ENCODE results near the gene RPS19BP1.

The RPS19BP1 gene

GRCh38 chr22:39488563-39489083, 43.9 kb downstream of the RPS19BP1 start:
- DNase-seq = no peak

DNA sequence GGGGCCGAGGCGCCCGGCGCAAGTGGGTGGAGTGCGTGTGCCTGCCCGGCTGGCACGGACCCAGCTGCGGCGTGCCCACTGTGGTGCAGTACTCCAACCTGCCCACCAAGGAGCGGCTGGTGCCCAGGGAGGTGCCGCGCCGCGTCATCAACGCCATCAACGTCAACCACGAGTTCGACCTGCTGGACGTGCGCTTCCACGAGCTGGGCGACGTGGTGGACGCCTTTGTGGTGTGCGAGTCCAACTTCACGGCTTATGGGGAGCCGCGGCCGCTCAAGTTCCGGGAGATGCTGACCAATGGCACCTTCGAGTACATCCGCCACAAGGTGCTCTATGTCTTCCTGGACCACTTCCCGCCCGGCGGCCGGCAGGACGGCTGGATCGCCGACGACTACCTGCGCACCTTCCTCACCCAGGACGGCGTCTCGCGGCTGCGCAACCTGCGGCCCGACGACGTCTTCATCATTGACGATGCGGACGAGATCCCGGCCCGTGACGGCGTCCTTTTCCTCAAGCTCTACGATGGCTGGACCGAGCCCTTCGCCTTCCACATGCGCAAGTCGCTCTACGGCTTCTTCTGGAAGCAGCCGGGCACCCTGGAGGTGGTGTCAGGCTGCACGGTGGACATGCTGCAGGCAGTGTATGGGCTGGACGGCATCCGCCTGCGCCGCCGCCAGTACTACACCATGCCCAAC, 44.6 kb downstream of the RPS19BP1 start:
- DNase-seq = no peak

DNA sequence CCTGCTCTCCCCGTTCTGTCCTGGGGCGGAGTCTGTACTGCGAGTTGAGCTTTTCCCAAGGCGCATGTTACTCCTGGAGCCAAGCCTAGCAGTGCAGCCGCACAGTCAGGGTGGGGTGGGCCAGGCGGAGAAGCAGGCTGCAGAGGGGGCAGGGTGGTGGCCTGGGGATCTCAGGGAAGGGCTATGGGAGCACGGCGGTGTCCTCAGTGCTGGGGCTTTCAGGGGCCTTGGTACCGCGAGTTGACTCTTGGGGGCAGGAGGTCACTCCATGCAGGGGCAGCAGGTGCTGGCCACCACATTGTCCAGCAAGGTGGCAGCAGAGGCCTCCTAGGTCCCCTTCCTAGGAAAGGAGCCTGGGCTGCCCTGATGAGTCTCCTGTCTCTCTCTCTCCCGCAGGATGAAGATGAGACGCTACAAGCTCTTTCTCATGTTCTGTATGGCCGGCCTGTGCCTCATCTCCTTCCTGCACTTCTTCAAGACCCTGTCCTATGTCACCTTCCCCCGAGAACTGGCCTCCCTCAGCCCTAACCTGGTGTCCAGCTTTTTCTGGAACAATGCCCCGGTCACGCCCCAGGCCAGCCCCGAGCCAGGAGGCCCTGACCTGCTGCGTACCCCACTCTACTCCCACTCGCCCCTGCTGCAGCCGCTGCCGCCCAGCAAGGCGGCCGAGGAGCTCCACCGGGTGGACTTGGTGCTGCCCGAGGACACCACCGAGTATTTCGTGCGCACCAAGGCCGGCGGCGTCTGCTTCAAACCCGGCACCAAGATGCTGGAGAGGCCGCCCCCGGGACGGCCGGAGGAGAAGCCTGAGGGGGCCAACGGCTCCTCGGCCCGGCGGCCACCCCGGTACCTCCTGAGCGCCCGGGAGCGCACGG, 45.4 kb downstream of the RPS19BP1 start:
- DNase-seq = no peak

GRCh38 chr22:39482768-39483167, 49.8 kb downstream of the RPS19BP1 start:
- no peak for DNase-seq

GRCh38 chr22:39481595-39481994, 51.0 kb downstream of the RPS19BP1 start:
- DNase-seq = no peak

DNA sequence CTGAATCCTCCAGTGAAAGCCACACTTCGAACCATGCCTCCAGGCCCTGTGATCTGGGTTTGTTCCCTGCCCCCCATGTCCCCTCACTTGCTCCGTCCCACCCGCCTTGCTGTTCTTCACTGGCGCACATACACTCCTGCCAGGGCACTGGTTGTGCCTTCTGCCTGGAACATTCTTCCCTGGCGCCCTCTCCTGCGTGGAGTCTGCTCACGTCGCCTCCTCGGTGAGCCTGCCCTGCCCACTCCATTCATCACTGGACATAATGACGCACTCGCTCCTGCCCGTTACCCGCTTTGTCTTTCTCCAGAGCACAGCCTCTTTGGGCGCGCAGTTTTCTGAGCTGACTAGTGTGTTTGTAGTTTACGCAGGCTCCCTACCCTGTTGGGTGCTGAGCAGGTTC, 51.5 kb downstream of the RPS19BP1 start:
- no peak for DNase-seq

GRCh38 chr22:39480557-39480956, 52.0 kb downstream of the RPS19BP1 start:
- no peak for DNase-seq

- DNase-seq = no peak
These were observed 53.3 kb downstream of the RPS19BP1 start for GRCh38 chr22:39479254-39479653.

Measured in activated effector memory CD4-positive, alpha-beta T cell treated with Interleukin-2 at 50 U/mL for 16 hours (primary cell).